HCT116 (cell line): Measurements from ENCODE around the gene LURAP1L. TPM values are rescaled to one million over a fixed set of nuclear protein-coding genes. Genes with fewer than 3 reads are reported as not detected.

ENCODE experiments used
- ATAC-seq: fragments of 200-7000 bp; cut with Tn5 transposase; 2 replicates; pipeline ENCODE4 v1.9.1; 2020; ENCODE audit warnings: mild to moderate bottlenecking, moderate library complexity
- BruUV-seq: library from RNA; stranded (reverse); fragments of 400-500 nt; replicated peaks from 2 replicates; lab custom pipeline; 2021; lab: Mats Ljungman, UMichigan
- CTCF ChIA-PET: fragments of 300-600 bp; sonication (Branson Sonifier 250); formaldehyde crosslinking; loops from one replicate; lab custom pipeline; 2021; ENCODE audit warnings: antibody characterized with exemption; lab: Charles Lee
- POLR2A ChIA-PET: fragments of 300-600, 350-600 bp; sonication (Branson Sonifier 250); formaldehyde crosslinking; loops from one replicate; lab custom pipeline; 2021; ENCODE audit warnings: antibody characterized with exemption; lab: Charles Lee
- RAD21 ChIA-PET, 2 experiments: fragments of 300-600 bp; sonication (Branson Sonifier 250); formaldehyde crosslinking; loops; one replicate each; lab custom pipeline; 2023; ENCODE audit warnings: low total read pairs in 2 of 2; ENCODE audit not compliant: uncharacterized antibody in 2 of 2, unreplicated experiment in 2 of 2, low non-redundant PET in 1 of 2; lab: Charles Lee
- DNase-seq: peaks from one replicate; pipeline ENCODE4 v3.0.0-alpha.2; 2010; ENCODE audit warnings: low read depth, low spot score
- H2AFZ ChIP-seq: fragments of 200-600 bp; shearing (Covaris generic), sonication (generic); 2 replicates; pipeline ENCODE4 v1.6.1; 2017; ENCODE audit warnings: low read depth, mixed run types, mixed read lengths, antibody characterized with exemption, low read length; ENCODE audit not compliant: poor library complexity, severe bottlenecking
- H3K27ac ChIP-seq: 2 replicates; pipeline ENCODE4 v1.5.1; 2012; ENCODE audit warnings: low read depth, low read length
- H3K27me3 ChIP-seq: fragments of 200-600 bp; sonication (generic); 2 replicates; pipeline ENCODE4 v1.6.1; 2016; ENCODE audit warnings: mixed run types, low read length, mixed read lengths; ENCODE audit not compliant: insufficient read depth
- H3K36me3 ChIP-seq, 2 experiments: fragments of 200-500 bp in 1 of 2; fragments of 200-600 bp in 1 of 2; sonication (Bioruptor generic) in 1 of 2; sonication (generic) in 1 of 2; 2 replicates each; pipeline versions ENCODE4 v1.5.1 to v1.6.1; 2014 to 2016; ENCODE audit warnings: low read length in 2 of 2, inconsistent platforms in 1 of 2, mixed read lengths in 1 of 2, mixed run types in 1 of 2; ENCODE audit not compliant: insufficient read depth in 2 of 2, control insufficient read depth in 1 of 2
- H3K4me1 ChIP-seq, 2 experiments: fragments of 200-600 bp in 1 of 2; sonication (generic) in 1 of 2; 2 replicates each; pipeline versions ENCODE4 v1.5.1 to v1.6.1; 2012 to 2017; ENCODE audit warnings: low read length in 2 of 2, inconsistent platforms in 1 of 2, mild to moderate bottlenecking in 1 of 2, mixed read lengths in 1 of 2, mixed run types in 1 of 2, moderate library complexity in 1 of 2; ENCODE audit not compliant: insufficient read depth in 2 of 2, control insufficient read depth in 1 of 2
- H3K4me2 ChIP-seq: fragments of 200-600 bp; sonication (generic); 2 replicates; pipeline ENCODE4 v1.6.1; 2017; ENCODE audit warnings: mixed run types, low read length, mixed read lengths
- H3K4me3 ChIP-seq, 2 experiments: fragments of 200-600 bp in 1 of 2; sonication (generic) in 1 of 2; replicated peaks in 1 of 2; 2 replicates each; pipeline ENCODE4 v1.5.1; 2011 to 2016; ENCODE audit warnings: low read length in 2 of 2, control low read depth in 1 of 2, low read depth in 1 of 2, mild to moderate bottlenecking in 1 of 2, mixed read lengths in 1 of 2, mixed run types in 1 of 2
- H3K79me2 ChIP-seq: fragments of 200-600 bp; sonication (generic); 2 replicates; pipeline ENCODE4 v1.6.1; 2017; ENCODE audit warnings: mild to moderate bottlenecking, mixed run types, low read length, moderate library complexity, mixed read lengths; ENCODE audit not compliant: insufficient read depth
- H3K9ac ChIP-seq: fragments of 200-600 bp; sonication (generic); 2 replicates; pipeline ENCODE4 v1.6.1; 2016; ENCODE audit warnings: low read length, mixed read lengths
- H3K9me2 ChIP-seq: fragments of 200-600 bp; sonication (generic), shearing (Covaris generic); 2 replicates; pipeline ENCODE4 v1.6.1; 2017; ENCODE audit warnings: mixed run types, mild to moderate bottlenecking, moderate library complexity; ENCODE audit not compliant: insufficient read depth
- H3K9me3 ChIP-seq, 2 experiments: fragments of 200-500 bp in 1 of 2; fragments of 200-600 bp in 1 of 2; sonication (Bioruptor generic) in 1 of 2; sonication (generic) in 1 of 2; 2 replicates each; pipeline ENCODE4 v1.6.1; 2014 to 2017; ENCODE audit warnings: low read length in 2 of 2, mixed read lengths in 2 of 2, inconsistent platforms in 1 of 2, low read depth in 1 of 2, mild to moderate bottlenecking in 1 of 2, mixed run types in 1 of 2, moderate library complexity in 1 of 2; ENCODE audit not compliant: control insufficient read depth in 1 of 2, insufficient read depth in 1 of 2
- H4K20me1 ChIP-seq: fragments of 200-600 bp; sonication (generic), shearing (Covaris generic); 2 replicates; pipeline ENCODE4 v1.6.1; 2017; ENCODE audit warnings: mixed run types, mild to moderate bottlenecking, moderate library complexity; ENCODE audit not compliant: insufficient read depth
- ATF3 ChIP-seq: IDR thresholded peaks from 2 replicates; pipeline ENCODE4 v1.6.1; 2012
- CBX3 ChIP-seq: IDR thresholded peaks from 2 replicates; pipeline ENCODE4 v1.6.1; 2012; ENCODE audit warnings: low read depth
- CEBPB ChIP-seq: IDR thresholded peaks from 2 replicates; pipeline ENCODE4 v1.6.1; 2012; ENCODE audit warnings: low read depth
- CTCF ChIP-seq, 3 experiments: fragments of 200-600 bp in 1 of 3; sonication (generic) in 1 of 3; IDR thresholded peaks in 2 of 3; conservative IDR thresholded peaks in 1 of 3; 2 replicates each; pipeline ENCODE4 v1.5.1; 2012 to 2017; ENCODE audit warnings: low read depth in 2 of 3, low read length in 2 of 3, antibody characterized with exemption in 1 of 3, borderline replicate concordance in 1 of 3, control low read depth in 1 of 3, mild to moderate bottlenecking in 1 of 3, mixed read lengths in 1 of 3, mixed run types in 1 of 3, moderate library complexity in 1 of 3; ENCODE audit not compliant: insufficient read depth in 1 of 3
- EGR1 ChIP-seq: IDR thresholded peaks from 2 replicates; pipeline ENCODE4 v1.6.1; 2012; ENCODE audit warnings: low read depth
- EZH2 ChIP-seq: fragments of 200-600 bp; sonication (generic); IDR thresholded peaks from 2 replicates; pipeline ENCODE4 v1.6.1; 2017; ENCODE audit warnings: antibody characterized with exemption, mixed run types
- EZH2phosphoT487 ChIP-seq: fragments of 200-600 bp; IDR thresholded peaks from 2 replicates; pipeline ENCODE4 v1.6.1; 2018; ENCODE audit warnings: antibody characterized with exemption, borderline replicate concordance
- FOSL1 ChIP-seq: IDR thresholded peaks from 2 replicates; pipeline ENCODE4 v1.6.1; 2012; ENCODE audit warnings: low read depth
- MAX ChIP-seq: IDR thresholded peaks from 2 replicates; pipeline ENCODE4 v1.6.1; 2012
- POLR2A ChIP-seq: IDR thresholded peaks from 2 replicates; pipeline ENCODE4 v1.7.0; 2011; ENCODE audit warnings: borderline replicate concordance; ENCODE audit not compliant: insufficient read depth, insufficient read length; ENCODE audit errors: extremely low read depth
- SIN3A ChIP-seq: IDR thresholded peaks from 2 replicates; pipeline ENCODE4 v1.6.1; 2012; ENCODE audit warnings: low read depth
- SP1 ChIP-seq: IDR thresholded peaks from 2 replicates; pipeline ENCODE4 v1.6.1; 2012; ENCODE audit warnings: low read depth
- SRF ChIP-seq: IDR thresholded peaks from 2 replicates; pipeline ENCODE4 v1.6.1; 2012; ENCODE audit warnings: low read depth
- TCF7L2 ChIP-seq: IDR thresholded peaks from 2 replicates; pipeline ENCODE4 v1.7.0; 2011; ENCODE audit warnings: borderline replicate concordance, inconsistent platforms; ENCODE audit not compliant: insufficient read depth, insufficient read length; ENCODE audit errors: extremely low read depth
- YY1 ChIP-seq: IDR thresholded peaks from 2 replicates; pipeline ENCODE4 v1.6.1; 2011; ENCODE audit warnings: low read length, low read depth, moderate library complexity, mild to moderate bottlenecking; ENCODE audit not compliant: insufficient replicate concordance; ENCODE audit errors: extremely low read depth
- ZFX ChIP-seq: fragments of 450-650 bp; IDR thresholded peaks from 2 replicates; pipeline ENCODE4 v1.6.1; 2017
- ZNF274 ChIP-seq: fragments of 200-500 bp; sonication (Bioruptor generic); IDR thresholded peaks from 2 replicates; pipeline ENCODE4 v1.6.1; 2014; ENCODE audit warnings: mild to moderate bottlenecking, low read depth, low read length, inconsistent platforms
- intact Hi-C: fragments of 100-400 bp; cut with micrococcal nuclease; formaldehyde crosslinking; loops from 2 replicates; pipeline ENCODE4 v1.10.0; 2022
- total RNA-seq: library from RNA; stranded (reverse); gene quantifications from one replicate; pipeline ENCODE4 v1.2.1, GENCODE V29; 2021; ENCODE audit not compliant: unreplicated experiment

The LURAP1L gene
- total RNA-seq, 1 experiment from 2014 or later: 13.3 TPM

GRCh38 chr9:12732971-12733370 is 41.8 kb upstream of the LURAP1L start:
- POLR2A ChIA-PET: no interaction called here
- no peaks in the 10 kb centered on the region; the same call in 1 of the 2 replicates for H3K9me2 ChIP-seq
- DNase-seq (no peak), ATAC-seq (no peak)
- no TSS peak for BruUV-seq
- CTCF ChIA-PET: no interaction called here
- H2AFZ ChIP-seq: no peak overlapping the region
- H3K27ac ChIP-seq: no peak overlapping the region
- RAD21 ChIA-PET: no interaction called here
- no peaks in the 10 kb centered on the region for H3K79me2 ChIP-seq
- H3K9ac ChIP-seq: no peak overlapping the region
- no peak overlapping the region for H3K4me2 ChIP-seq
- intact Hi-C loops: no loop called here
- no peaks in the 10 kb centered on the region for H3K27me3 ChIP-seq
- H3K4me1 ChIP-seq: no peaks in the 10 kb centered on the region
- no peak overlapping the region for H3K4me3 ChIP-seq
- H3K9me3 ChIP-seq: no peaks in the 10 kb centered on the region
- TF ChIP-seq MAX: no peak
- no peak for TF ChIP-seq EZH2phosphoT487
- TF ChIP-seq FOSL1: no peak
- no peak for TF ChIP-seq SP1
- no peak for TF ChIP-seq CTCF (IDR thresholded peaks at IDR 0.05 in 2 of 3, conservative IDR thresholded peaks at IDR 0.05 in 1 of 3; ENCODE audit: borderline replicate concordance in 1 of 3, insufficient read depth in 1 of 3, low read depth in 2 of 3, low read length in 2 of 3)
- TF ChIP-seq SRF: no peak
- no peak for TF ChIP-seq YY1
- H4K20me1 ChIP-seq: no peaks in the 10 kb centered on the region
- H3K36me3 ChIP-seq: no peaks in the 10 kb centered on the region

GRCh38 chr9:12735665-12736064 is 39.2 kb upstream of the LURAP1L start:
- no peaks in the 10 kb centered on the region for H3K4me1 ChIP-seq
- CTCF ChIA-PET: no interaction called here
- H3K4me2 ChIP-seq: no peak overlapping the region
- no peaks in the 10 kb centered on the region for H3K79me2 ChIP-seq
- no peaks in the 10 kb centered on the region; the same call in 1 of the 2 replicates for H3K9me2 ChIP-seq
- no peaks in the 10 kb centered on the region for H4K20me1 ChIP-seq
- H3K27ac ChIP-seq: no peak overlapping the region
- no peak overlapping the region for H3K4me3 ChIP-seq
- H2AFZ ChIP-seq: no peak overlapping the region
- no TSS peak for BruUV-seq
- RAD21 ChIA-PET: no interaction called here
- no peak overlapping the region for H3K9ac ChIP-seq
- H3K36me3 ChIP-seq: no peaks in the 10 kb centered on the region
- DNase-seq: no peak
- H3K9me3 ChIP-seq: no peaks in the 10 kb centered on the region
- POLR2A ChIA-PET: no interaction called here
- no peak for ATAC-seq
- H3K27me3 ChIP-seq: no peaks in the 10 kb centered on the region
- intact Hi-C loops: no loop called here
- TF ChIP-seq TCF7L2: no peak
- no peak for TF ChIP-seq ATF3
- TF ChIP-seq CBX3: no peak
- no peak for TF ChIP-seq CTCF (IDR thresholded peaks at IDR 0.05 in 2 of 3, conservative IDR thresholded peaks at IDR 0.05 in 1 of 3; ENCODE audit: borderline replicate concordance in 1 of 3, insufficient read depth in 1 of 3, low read depth in 2 of 3, low read length in 2 of 3)
- TF ChIP-seq ZNF274: no peak
- TF ChIP-seq EZH2phosphoT487: no peak
- no peak for TF ChIP-seq CEBPB
- TF ChIP-seq MAX: no peak
- no peak for TF ChIP-seq POLR2A
- TF ChIP-seq EGR1: no peak
- no peak for TF ChIP-seq SIN3A
- TF ChIP-seq SRF: no peak
- no peak for TF ChIP-seq FOSL1
- no peak for TF ChIP-seq ZFX
- no peak for TF ChIP-seq EZH2
